ENCODE measurements around the gene SLC16A3. TPM values are rescaled to one million over a fixed set of nuclear protein-coding genes. Genes with fewer than 3 reads are reported as not detected.

The SLC16A3 gene
- total and polyA plus RNA-seq, 2 donors (not counting 1 experiment from before 2014, with no cell fraction given): 14.9 to 65.7 TPM

GRCh38 chr17:82280537-82280936 lies 51.7 kb downstream of the SLC16A3 start:
- H3K4me3 ChIP-seq (ENCODE audit: control extremely low read depth in 1 of 5, extremely low read depth in 1 of 5, insufficient read depth in 1 of 5, low read depth in 2 of 5, low read length in 4 of 5): no peak overlapping the region
- Mint-ChIP-seq H3K27ac (no peak overlapping the region), H3K9me3 (ENCODE audit: insufficient read depth) (no peaks in the 10 kb centered on the region), H3K4me1 (peaks cover 2% of the 10 kb centered on the region), H3K4me3 (no peak overlapping the region), H3K27me3 (no peaks in the 10 kb centered on the region)
- no peaks in the 10 kb centered on the region for H4K20me1 ChIP-seq (ENCODE audit: control insufficient read depth, insufficient read depth, low read length, poor library complexity, severe bottlenecking)
- no peak overlapping the region for H3K27ac ChIP-seq (ENCODE audit: low read length in 2 of 2)
- H3K9ac ChIP-seq (ENCODE audit: low read length): no peak overlapping the region
- no peaks in the 10 kb centered on the region for H3K79me2 ChIP-seq (ENCODE audit: control insufficient read depth, insufficient read depth, low read length)
- no peaks in the 10 kb centered on the region for H3K9me3 ChIP-seq (ENCODE audit: control extremely low read depth in 1 of 3, control insufficient read depth in 2 of 3, insufficient read depth in 1 of 3, low read length in 2 of 3)
- peaks cover 0 to 10% (median 0%) of the 10 kb centered on the region in 4 experiments for H3K27me3 ChIP-seq (replicated peaks in 1 of 4; ENCODE audit: control extremely low read depth in 1 of 4, control insufficient read depth in 3 of 4, insufficient read depth in 4 of 4, low read length in 3 of 4)
- 88% methylated on average over 2 of the region's 8 CpGs for WGBS (ENCODE audit: insufficient coverage)
- intact Hi-C loops (cut with micrococcal nuclease): no loop called here
- no peak for DNase-seq
- H3K36me3 ChIP-seq (replicated peaks in 1 of 2; ENCODE audit: control extremely low read depth in 1 of 2, control insufficient read depth in 1 of 2, extremely low read depth in 1 of 2, insufficient read depth in 2 of 2, low read length in 1 of 2): no peaks in the 10 kb centered on the region
- H3K4me2 ChIP-seq (replicated peaks; ENCODE audit: low read depth, low read length, poor library complexity, severe bottlenecking): no peak overlapping the region
- no peak overlapping the region for H2AFZ ChIP-seq (ENCODE audit: insufficient read depth, low read depth, low read length, poor library complexity, severe bottlenecking)
- no peaks in the 10 kb centered on the region for H3K4me1 ChIP-seq (ENCODE audit: control insufficient read depth in 2 of 2, insufficient read depth in 2 of 2, low read length in 2 of 2)
- ATAC-seq (ENCODE audit: low read depth): no peak
- no peak for TF ChIP-seq EZH2 (IDR thresholded peaks at IDR 0.05; ENCODE audit: borderline replicate concordance, insufficient read depth, low read depth, low read length, poor library complexity, severe bottlenecking)
- TF ChIP-seq, protein P1, sequence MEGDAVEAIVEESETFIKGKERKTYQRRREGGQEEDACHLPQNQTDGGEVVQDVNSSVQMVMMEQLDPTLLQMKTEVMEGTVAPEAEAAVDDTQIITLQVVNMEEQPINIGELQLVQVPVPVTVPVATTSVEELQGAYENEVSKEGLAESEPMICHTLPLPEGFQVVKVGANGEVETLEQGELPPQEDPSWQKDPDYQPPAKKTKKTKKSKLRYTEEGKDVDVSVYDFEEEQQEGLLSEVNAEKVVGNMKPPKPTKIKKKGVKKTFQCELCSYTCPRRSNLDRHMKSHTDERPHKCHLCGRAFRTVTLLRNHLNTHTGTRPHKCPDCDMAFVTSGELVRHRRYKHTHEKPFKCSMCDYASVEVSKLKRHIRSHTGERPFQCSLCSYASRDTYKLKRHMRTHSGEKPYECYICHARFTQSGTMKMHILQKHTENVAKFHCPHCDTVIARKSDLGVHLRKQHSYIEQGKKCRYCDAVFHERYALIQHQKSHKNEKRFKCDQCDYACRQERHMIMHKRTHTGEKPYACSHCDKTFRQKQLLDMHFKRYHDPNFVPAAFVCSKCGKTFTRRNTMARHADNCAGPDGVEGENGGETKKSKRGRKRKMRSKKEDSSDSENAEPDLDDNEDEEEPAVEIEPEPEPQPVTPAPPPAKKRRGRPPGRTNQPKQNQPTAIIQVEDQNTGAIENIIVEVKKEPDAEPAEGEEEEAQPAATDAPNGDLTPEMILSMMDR (IDR thresholded peaks at IDR 0.05): no peak
- ChIA-PET CTCF (no interaction called here), POLR2A (interaction anchor here (1.8 kb wide), 1 partner anchor 12 kb away, joined by 4 read pairs; no protein-coding TSS in a partner anchor)

DNA sequence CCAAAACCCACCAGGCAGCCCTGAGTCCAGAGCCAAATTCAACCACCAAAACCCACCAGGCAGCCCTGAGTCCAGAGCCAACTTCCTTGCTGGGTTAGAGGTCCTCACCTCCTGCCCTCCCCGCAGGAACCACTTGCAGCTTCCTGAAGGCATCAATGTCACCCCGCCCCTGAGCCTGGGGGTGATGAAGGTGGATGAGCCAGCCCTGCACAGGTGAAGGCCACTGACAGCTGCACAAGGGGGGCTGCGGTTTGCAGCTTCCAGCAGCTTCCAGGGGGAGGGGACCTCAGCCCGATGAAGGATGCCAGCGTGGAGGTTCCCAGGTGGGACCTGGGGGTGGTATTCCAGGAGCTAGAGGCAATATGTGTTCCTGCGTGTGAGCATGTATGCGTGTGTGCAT lies 52.2 kb downstream of the SLC16A3 start:
- no peak overlapping the region for H3K4me3 ChIP-seq (ENCODE audit: control extremely low read depth in 1 of 5, extremely low read depth in 1 of 5, insufficient read depth in 1 of 5, low read depth in 2 of 5, low read length in 4 of 5)
- H4K20me1 ChIP-seq (ENCODE audit: control insufficient read depth, insufficient read depth, low read length, poor library complexity, severe bottlenecking): no peaks in the 10 kb centered on the region
- no peak overlapping the region for H3K27ac ChIP-seq (ENCODE audit: low read length in 2 of 2)
- Mint-ChIP-seq H3K27me3 (no peaks in the 10 kb centered on the region), H3K9me3 (ENCODE audit: insufficient read depth) (no peaks in the 10 kb centered on the region), H3K27ac (no peak overlapping the region), H3K4me3 (no peak overlapping the region), H3K4me1 (peaks cover 2% of the 10 kb centered on the region)
- WGBS (ENCODE audit: insufficient coverage): 74% methylated on average over 7 of the region's 7 CpGs
- TF ChIP-seq, protein P1 (IDR thresholded peaks at IDR 0.05): no peak
- no peak for TF ChIP-seq EZH2 (IDR thresholded peaks at IDR 0.05; ENCODE audit: borderline replicate concordance, insufficient read depth, low read depth, low read length, poor library complexity, severe bottlenecking)
- no peaks in the 10 kb centered on the region for H3K4me1 ChIP-seq (ENCODE audit: control insufficient read depth in 2 of 2, insufficient read depth in 2 of 2, low read length in 2 of 2)
- ChIA-PET POLR2A (no interaction called here), CTCF (no interaction called here)
- H3K9me3 ChIP-seq (ENCODE audit: control extremely low read depth in 1 of 3, control insufficient read depth in 2 of 3, insufficient read depth in 1 of 3, low read length in 2 of 3): no peaks in the 10 kb centered on the region
- no peak overlapping the region for H2AFZ ChIP-seq (ENCODE audit: insufficient read depth, low read depth, low read length, poor library complexity, severe bottlenecking)
- H3K9ac ChIP-seq (ENCODE audit: low read length): no peak overlapping the region
- no peaks in the 10 kb centered on the region for H3K79me2 ChIP-seq (ENCODE audit: control insufficient read depth, insufficient read depth, low read length)
- no peaks in the 10 kb centered on the region for H3K36me3 ChIP-seq (replicated peaks in 1 of 2; ENCODE audit: control extremely low read depth in 1 of 2, control insufficient read depth in 1 of 2, extremely low read depth in 1 of 2, insufficient read depth in 2 of 2, low read length in 1 of 2)
- H3K4me2 ChIP-seq (replicated peaks; ENCODE audit: low read depth, low read length, poor library complexity, severe bottlenecking): no peak overlapping the region
- no peak for DNase-seq
- intact Hi-C loops (cut with micrococcal nuclease): no loop called here
- ATAC-seq (ENCODE audit: low read depth): no peak
- H3K27me3 ChIP-seq (replicated peaks in 1 of 4; ENCODE audit: control extremely low read depth in 1 of 4, control insufficient read depth in 3 of 4, insufficient read depth in 4 of 4, low read length in 3 of 4): peaks cover 0 to 10% (median 0%) of the 10 kb centered on the region in 4 experiments

All from B cell (primary cell).